Loucy (cell line): ENCODE results near the gene NCOR2.

Source experiments
- H2AFZ ChIP-seq: fragments of 200-600 bp; sonication (generic); 2 replicates; pipeline ENCODE4 v1.6.0; 2016; ENCODE audit warnings: antibody characterized with exemption, mild to moderate bottlenecking, low read length, moderate library complexity
- H3F3A ChIP-seq: fragments of 200-600 bp; 2 replicates; pipeline ENCODE4 v1.6.0; 2016; ENCODE audit warnings: antibody characterized with exemption, low read depth, mild to moderate bottlenecking
- H3K27me3 ChIP-seq: fragments of 200-600 bp; sonication (generic); 2 replicates; pipeline ENCODE4 v1.6.1; 2014; ENCODE audit warnings: low read length, mild to moderate bottlenecking; ENCODE audit not compliant: insufficient read depth, poor library complexity, severe bottlenecking
- H3K36me3 ChIP-seq: fragments of 200-600 bp; sonication (generic); 2 replicates; pipeline ENCODE4 v1.6.1; 2016; ENCODE audit warnings: low read length; ENCODE audit not compliant: insufficient read depth
- H3K4me1 ChIP-seq: fragments of 200-600 bp; sonication (generic); 2 replicates; pipeline ENCODE4 v1.5.1; 2014; ENCODE audit warnings: low read length, mild to moderate bottlenecking; ENCODE audit not compliant: insufficient read depth, poor library complexity, severe bottlenecking
- H3K4me2 ChIP-seq: fragments of 200-600 bp; sonication (generic); 2 replicates; pipeline ENCODE4 v1.6.0; 2014; ENCODE audit warnings: antibody characterized with exemption, low read length, low read depth, mild to moderate bottlenecking; ENCODE audit not compliant: poor library complexity, severe bottlenecking
- H3K4me3 ChIP-seq: fragments of 200-600 bp; sonication (generic); 2 replicates; pipeline ENCODE4 v1.5.1; 2014; ENCODE audit warnings: low read length, mild to moderate bottlenecking, mixed read lengths; ENCODE audit not compliant: poor library complexity, severe bottlenecking
- H3K79me2 ChIP-seq: fragments of 200-600 bp; sonication (generic); 2 replicates; pipeline ENCODE4 v1.6.1; 2014; ENCODE audit warnings: low read length; ENCODE audit not compliant: insufficient read depth
- H3K9ac ChIP-seq: fragments of 200-600 bp; sonication (generic); 2 replicates; pipeline ENCODE4 v1.6.0; 2014; ENCODE audit warnings: mild to moderate bottlenecking, low read depth, low read length, moderate library complexity; ENCODE audit not compliant: poor library complexity, severe bottlenecking
- H3K9me2 ChIP-seq: fragments of 200-600 bp; sonication (generic); replicated peaks from 2 replicates; pipeline ENCODE4 v1.6.1; 2016; ENCODE audit warnings: low read depth, low read length, mixed read lengths
- H3K9me3 ChIP-seq: fragments of 200-600 bp; sonication (generic); 2 replicates; pipeline ENCODE4 v1.6.1; 2014; ENCODE audit warnings: mild to moderate bottlenecking, antibody characterized with exemption, low read length, low read depth; ENCODE audit not compliant: insufficient read depth
- H4K20me1 ChIP-seq: fragments of 200-600 bp; sonication (generic); 2 replicates; pipeline ENCODE4 v1.6.0; 2014; ENCODE audit warnings: antibody characterized with exemption, low read length, mild to moderate bottlenecking; ENCODE audit not compliant: insufficient read depth, poor library complexity, severe bottlenecking
- EZH2phosphoT487 ChIP-seq: fragments of 200-600 bp; IDR thresholded peaks from 2 replicates; pipeline ENCODE4 v1.6.1; 2018; ENCODE audit warnings: antibody characterized with exemption, mild to moderate bottlenecking, moderate library complexity, borderline replicate concordance
- TF ChIP-seq, protein P1 (sequence below): fragments of 200-600 bp; sonication (generic); conservative IDR thresholded peaks from 2 replicates; pipeline ENCODE4 v1.5.1; 2014; ENCODE audit warnings: mild to moderate bottlenecking, antibody characterized with exemption, low read length

Gene NCOR2

DNA sequence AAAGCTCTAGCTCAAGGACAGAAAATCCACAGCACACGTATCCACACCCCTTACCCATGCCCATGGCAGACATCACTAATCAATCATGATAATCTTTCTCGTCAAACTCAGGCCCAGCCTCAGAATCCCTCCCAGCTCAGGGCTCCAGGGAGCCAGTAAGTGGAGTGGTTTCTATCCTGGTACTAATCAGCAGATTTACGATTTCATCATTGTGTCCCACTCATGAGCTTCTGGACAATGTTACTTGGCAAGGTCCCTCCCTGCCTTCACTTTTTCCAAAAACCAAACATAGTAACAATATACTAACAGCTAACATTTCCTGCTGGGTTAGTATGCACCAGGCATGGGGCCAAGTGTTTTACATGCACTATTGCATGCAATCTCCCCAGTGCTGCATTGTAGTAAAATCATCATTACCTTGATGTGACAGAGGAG lies 45.8 kb upstream of the NCOR2 start:
- no peaks in the 10 kb centered on the region for H3K9me2 ChIP-seq
- no peaks in the 10 kb centered on the region for H3K79me2 ChIP-seq
- no peak overlapping the region for H2AFZ ChIP-seq
- H3K9ac ChIP-seq: no peak overlapping the region
- 0 out of 2 replicates have a peak, but pooled peaks cover 4% of the 10 kb centered on the region for H3F3A ChIP-seq
- no peaks in the 10 kb centered on the region for H4K20me1 ChIP-seq
- H3K4me3 ChIP-seq: no peak overlapping the region
- no peaks in the 10 kb centered on the region for H3K9me3 ChIP-seq
- H3K4me2 ChIP-seq: no peak overlapping the region
- H3K4me1 ChIP-seq: peaks cover 22% of the 10 kb centered on the region
- no peaks in the 10 kb centered on the region for H3K36me3 ChIP-seq
- TF ChIP-seq, protein P1, sequence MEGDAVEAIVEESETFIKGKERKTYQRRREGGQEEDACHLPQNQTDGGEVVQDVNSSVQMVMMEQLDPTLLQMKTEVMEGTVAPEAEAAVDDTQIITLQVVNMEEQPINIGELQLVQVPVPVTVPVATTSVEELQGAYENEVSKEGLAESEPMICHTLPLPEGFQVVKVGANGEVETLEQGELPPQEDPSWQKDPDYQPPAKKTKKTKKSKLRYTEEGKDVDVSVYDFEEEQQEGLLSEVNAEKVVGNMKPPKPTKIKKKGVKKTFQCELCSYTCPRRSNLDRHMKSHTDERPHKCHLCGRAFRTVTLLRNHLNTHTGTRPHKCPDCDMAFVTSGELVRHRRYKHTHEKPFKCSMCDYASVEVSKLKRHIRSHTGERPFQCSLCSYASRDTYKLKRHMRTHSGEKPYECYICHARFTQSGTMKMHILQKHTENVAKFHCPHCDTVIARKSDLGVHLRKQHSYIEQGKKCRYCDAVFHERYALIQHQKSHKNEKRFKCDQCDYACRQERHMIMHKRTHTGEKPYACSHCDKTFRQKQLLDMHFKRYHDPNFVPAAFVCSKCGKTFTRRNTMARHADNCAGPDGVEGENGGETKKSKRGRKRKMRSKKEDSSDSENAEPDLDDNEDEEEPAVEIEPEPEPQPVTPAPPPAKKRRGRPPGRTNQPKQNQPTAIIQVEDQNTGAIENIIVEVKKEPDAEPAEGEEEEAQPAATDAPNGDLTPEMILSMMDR: no peak
- no peak for TF ChIP-seq EZH2phosphoT487
- H3K27me3 ChIP-seq: no peaks in the 10 kb centered on the region

DNA sequence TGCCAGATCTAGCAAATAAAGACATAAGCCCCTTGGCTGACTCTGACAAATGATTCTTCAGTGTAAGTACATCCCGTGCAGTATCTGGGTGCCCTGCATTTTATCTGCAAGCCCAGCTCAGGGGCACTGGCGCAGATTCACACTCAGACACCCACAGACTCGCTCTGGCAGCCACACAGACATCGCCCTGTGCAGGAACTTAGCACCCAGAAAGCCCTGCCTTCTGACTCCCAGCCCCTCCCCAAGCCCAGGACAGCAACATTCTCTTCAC lies 44.9 kb upstream of the NCOR2 start:
- Histone ChIP-seq H3K4me2 (no peak overlapping the region), H3K27me3 (no peaks in the 10 kb centered on the region), H3K4me3 (no peak overlapping the region), H4K20me1 (no peaks in the 10 kb centered on the region), H3K4me1 (peaks cover 29% of the 10 kb centered on the region), H3K36me3 (no peaks in the 10 kb centered on the region), H3K9me3 (no peaks in the 10 kb centered on the region), H3F3A (peaks cover 4% of the 10 kb centered on the region; the same call in 1 of the 2 replicates), H2AFZ (no peak overlapping the region), H3K9me2 (no peaks in the 10 kb centered on the region), H3K79me2 (no peaks in the 10 kb centered on the region), H3K9ac (no peak overlapping the region)
- TF ChIP-seq, protein P1: no peak
- no peak for TF ChIP-seq EZH2phosphoT487

DNA sequence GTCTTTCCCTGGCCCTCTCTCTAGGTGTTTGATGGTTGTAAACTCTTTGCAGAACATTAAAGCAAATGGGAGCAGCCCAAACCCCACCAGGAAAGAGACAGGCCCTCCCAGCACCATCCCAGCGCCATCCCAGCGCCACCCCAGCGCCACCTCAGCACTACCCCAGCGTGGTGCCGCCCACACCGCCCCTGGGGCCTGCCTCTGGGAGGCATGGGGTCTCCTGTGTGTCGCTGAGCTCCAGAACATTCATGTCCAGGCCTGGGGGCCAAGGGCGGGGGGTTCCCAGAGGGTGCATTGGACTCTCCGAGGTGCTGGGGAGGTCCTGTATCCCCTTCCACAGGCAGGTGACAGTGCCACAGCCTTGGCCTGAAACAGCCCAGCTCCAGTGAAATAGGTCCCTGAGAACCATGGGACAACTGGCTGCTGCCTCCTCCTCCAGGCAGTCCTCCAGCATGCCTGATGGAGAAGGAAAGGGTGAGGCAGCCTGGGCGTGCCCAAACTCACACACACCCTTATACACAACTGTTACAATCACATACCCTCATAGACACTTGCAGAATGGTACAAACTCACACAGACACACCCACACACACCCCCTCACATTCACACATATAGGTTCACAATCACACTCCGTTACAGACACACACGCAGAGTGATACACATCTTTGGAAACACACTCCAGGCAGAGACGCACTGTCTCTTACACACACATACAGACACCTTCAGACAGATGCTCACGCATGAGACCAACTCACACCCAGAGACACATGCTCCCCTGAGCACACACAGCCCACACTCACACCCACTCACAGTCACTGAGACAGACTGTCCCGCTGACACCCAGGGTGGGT lies 44.4 kb upstream of the NCOR2 start:
- H3F3A ChIP-seq: peaks cover 4% of the 10 kb centered on the region; the same call in 1 of the 2 replicates
- H2AFZ ChIP-seq: no peak overlapping the region
- H3K4me1 ChIP-seq: peaks cover 29% of the 10 kb centered on the region
- H3K79me2 ChIP-seq: no peaks in the 10 kb centered on the region
- H3K36me3 ChIP-seq: no peaks in the 10 kb centered on the region
- H3K4me3 ChIP-seq: no peak overlapping the region
- no peak overlapping the region for H3K4me2 ChIP-seq
- no peaks in the 10 kb centered on the region for H3K27me3 ChIP-seq
- TF ChIP-seq EZH2phosphoT487: no peak
- TF ChIP-seq, protein P1: no peak
- H4K20me1 ChIP-seq: no peaks in the 10 kb centered on the region
- no peaks in the 10 kb centered on the region for H3K9me2 ChIP-seq
- H3K9ac ChIP-seq: no peak overlapping the region
- H3K9me3 ChIP-seq: no peaks in the 10 kb centered on the region
